GM10266 (cell line): ENCODE measurements around the gene SLC25A33.
A peak's percentile ranks its signal among the peaks of the same experiment; 100 is the strongest.

Experiments
- DNase-seq: peaks from one replicate; pipeline ENCODE4 v3.0.0; 2012; ENCODE audit errors: extremely low spot score
- TF ChIP-seq, protein P1 (sequence below): IDR thresholded peaks from 2 replicates; pipeline ENCODE4 v1.5.1; 2012; ENCODE audit warnings: mild to moderate bottlenecking, low read depth; ENCODE audit not compliant: control insufficient read depth, insufficient read depth; ENCODE audit errors: missing control alignments

The SLC25A33 gene

DNA sequence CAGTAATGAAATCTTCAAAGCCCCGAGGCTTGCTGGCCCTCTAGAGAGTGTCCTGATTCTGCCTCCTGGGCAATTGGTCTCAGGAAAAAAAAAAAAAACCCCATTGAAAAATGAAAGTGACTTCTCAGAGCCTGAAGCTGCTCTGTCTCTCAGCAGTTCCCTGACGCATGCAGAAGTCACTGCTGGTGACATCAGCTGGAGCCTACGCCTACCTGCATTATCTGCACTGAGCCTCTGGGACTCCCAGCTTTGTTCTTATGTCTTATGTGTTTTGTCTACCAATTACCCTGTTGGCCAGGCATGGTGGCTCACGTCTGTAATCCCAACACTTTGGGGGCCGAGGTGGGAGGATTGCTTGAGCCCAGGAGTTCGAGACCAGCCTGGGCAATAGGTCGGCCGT, 10.1 kb upstream of the SLC25A33 start:
- TF ChIP-seq, protein P1, sequence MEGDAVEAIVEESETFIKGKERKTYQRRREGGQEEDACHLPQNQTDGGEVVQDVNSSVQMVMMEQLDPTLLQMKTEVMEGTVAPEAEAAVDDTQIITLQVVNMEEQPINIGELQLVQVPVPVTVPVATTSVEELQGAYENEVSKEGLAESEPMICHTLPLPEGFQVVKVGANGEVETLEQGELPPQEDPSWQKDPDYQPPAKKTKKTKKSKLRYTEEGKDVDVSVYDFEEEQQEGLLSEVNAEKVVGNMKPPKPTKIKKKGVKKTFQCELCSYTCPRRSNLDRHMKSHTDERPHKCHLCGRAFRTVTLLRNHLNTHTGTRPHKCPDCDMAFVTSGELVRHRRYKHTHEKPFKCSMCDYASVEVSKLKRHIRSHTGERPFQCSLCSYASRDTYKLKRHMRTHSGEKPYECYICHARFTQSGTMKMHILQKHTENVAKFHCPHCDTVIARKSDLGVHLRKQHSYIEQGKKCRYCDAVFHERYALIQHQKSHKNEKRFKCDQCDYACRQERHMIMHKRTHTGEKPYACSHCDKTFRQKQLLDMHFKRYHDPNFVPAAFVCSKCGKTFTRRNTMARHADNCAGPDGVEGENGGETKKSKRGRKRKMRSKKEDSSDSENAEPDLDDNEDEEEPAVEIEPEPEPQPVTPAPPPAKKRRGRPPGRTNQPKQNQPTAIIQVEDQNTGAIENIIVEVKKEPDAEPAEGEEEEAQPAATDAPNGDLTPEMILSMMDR = no peak
- DNase-seq = no peak

DNA sequence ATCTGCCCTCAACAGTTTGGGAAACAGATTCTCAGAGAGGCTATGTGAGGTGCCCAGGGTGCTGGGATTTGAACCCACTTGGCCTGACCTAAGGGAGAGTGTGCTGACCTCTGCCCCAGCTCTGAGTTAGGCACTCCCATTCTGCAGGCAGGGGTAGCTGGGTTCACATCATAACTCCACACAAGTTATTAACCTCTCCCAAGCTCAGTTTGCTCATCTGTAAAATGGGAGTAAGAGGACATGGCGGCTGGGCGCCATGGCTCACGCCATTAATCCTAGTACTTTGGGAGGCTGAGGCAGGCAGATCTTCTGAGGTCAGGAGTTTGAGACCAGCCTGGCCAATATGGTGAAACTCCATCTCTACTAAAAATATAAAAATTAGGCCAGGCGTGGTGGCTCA, 8.9 kb upstream of the SLC25A33 start:
- DNase-seq = no peak
- TF ChIP-seq, protein P1 = no peak

DNA sequence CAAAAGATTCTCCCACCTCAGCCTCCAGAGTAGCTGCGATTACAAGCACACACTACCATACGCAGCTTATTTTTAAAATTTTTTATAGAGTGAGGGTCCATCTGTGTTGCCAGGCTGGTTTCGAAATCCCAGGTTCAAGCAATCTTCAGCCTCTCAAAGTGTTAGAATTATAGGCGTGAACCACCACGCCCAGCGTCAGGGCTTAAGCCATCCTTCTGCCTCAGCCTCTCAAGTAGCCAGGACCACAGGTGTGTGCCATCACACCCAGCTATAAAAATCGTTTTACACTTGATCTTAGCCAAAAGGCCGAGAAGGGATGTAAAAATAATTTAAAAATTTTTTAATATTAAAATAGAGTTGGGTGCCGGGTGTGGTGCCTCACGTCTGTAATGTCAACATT, 4.3 kb upstream of the SLC25A33 start:
- TF ChIP-seq, protein P1 = no peak

DNA sequence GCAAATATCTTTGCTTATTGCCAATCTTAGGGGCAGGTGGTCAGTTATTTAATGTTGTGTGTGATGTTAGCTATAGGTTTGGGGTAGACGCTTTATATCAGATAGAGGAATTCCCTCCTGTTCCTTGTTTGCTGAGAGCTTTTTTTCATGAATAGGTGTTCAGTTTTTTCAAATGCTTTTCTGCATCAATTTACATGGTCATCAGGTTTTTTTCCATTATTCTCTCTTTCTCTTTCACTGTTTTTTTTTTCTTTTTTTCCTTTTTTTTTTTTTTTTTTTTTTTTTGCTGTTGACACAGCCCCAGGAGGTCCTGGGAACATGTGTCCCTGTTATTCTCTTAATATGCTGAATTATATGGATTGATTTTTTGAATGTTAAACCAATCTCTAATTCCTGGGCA, 3.0 kb upstream of the SLC25A33 start:
- TF ChIP-seq, protein P1 = no peak
- no peak for DNase-seq

More for the DNA sequence above, 4.3 kb upstream of the SLC25A33 start:
- DNase-seq = no peak

DNA sequence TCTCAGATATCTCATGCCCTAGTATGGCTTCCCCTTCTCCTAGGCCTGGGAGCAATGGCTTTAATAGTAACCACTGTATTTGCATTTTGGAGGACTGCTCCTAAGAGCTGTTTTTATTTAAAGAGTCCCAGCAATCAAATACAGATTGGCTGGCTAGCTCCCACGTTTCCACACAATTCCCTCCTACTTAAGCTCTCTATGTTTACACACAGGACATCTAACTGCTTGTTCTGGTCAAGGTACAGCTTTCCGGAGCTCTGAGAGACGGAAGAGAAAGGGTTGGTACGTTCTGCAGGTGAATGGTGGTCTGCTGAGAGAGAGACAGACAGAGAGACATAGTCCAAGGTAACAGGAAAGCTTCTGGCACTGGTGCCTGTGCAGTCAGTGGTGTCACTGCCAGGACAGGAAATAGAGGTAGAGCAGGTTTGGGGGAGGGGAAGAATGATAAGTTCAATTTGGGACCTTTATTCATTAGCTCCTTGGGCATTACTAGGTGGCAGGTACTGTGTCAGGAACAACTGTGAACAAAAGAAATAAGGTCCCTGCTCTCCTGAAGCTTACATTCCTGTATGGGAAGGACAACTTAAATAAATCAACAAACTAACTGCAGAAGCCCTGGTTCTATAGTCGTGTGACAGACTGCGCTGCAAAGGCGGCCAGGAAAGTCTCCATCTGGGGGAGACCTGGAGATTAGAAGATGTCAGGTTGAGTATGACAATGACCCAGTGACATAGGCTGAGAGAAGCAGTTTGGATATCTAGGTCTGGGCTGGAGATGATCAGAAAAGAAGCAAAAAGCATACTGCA, 1.2 kb upstream of the SLC25A33 start:
- TF ChIP-seq, protein P1 = no peak
- DNase-seq = no peak

DNA sequence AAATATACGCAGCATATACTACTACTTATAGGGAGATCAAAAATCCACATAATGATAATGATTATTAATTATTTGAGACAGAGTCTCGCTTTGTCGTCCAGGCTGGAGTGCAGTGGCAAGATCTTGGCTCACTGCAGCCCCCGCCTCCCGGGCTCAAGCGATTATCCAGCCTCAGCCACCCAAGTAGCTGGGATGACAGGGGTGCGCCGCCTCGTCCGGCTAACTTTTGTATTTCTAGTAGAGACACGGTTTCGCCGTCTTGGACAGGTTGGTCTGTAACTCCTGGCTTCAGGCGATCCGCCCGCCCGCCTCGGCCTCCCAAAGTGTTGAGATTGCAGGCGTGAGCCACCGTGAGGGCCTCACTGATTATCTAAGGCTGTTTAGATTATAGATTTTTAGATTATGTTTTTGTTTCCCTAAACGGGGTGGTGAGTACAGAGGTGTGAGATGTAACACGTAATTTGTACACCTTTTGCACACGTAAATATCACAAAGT, 548 bp upstream of the SLC25A33 start:
- TF ChIP-seq, protein P1 = no peak
- DNase-seq = no peak

DNA sequence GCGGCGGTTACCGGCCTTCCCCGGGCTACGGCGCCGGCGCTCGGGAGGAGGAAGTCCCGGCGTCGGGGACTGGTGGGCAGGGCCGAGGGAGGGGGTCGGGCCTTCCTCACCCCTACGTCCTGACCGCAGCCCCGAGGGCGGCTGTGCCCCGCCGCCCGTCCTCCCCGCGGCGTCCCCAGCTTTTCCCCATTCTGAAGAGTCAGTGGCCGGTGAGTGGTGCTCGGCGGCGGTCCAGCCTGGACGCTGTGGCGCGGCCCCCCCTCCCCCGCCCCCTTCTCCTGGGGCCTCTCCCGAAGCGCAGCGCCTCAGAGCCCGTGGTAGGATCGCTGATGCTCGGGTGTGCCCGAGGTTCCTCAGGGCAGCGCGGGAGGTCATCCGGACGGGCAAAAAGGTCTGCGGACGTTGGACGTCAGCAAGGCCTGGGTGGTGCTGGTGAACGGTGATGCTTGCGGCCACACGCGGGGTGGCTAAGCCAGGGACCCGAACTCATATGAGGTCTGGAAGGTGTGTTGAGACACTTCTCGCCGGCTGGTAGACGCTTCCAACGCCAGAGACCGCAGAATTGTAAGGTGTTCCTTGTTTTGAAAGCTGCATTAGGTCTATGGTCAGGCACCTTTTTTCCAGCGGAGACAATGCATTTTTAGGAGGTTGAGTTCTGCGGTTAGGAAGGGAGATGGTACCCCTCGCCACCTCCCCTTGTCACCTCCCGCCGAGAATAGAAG, 725 bp downstream of the SLC25A33 start:
- peak; percentile 83 for DNase-seq
- TF ChIP-seq, protein P1 = no peak
